ENCODE data around the gene PSD4. TPM values are rescaled to one million over a fixed set of nuclear protein-coding genes. Genes with fewer than 3 reads are reported as not detected.

Gene PSD4
- total and polyA plus RNA-seq, 2 of the 4 experiments (the other 2 are of a cell fraction): 0.36 to 0.70 TPM

DNA sequence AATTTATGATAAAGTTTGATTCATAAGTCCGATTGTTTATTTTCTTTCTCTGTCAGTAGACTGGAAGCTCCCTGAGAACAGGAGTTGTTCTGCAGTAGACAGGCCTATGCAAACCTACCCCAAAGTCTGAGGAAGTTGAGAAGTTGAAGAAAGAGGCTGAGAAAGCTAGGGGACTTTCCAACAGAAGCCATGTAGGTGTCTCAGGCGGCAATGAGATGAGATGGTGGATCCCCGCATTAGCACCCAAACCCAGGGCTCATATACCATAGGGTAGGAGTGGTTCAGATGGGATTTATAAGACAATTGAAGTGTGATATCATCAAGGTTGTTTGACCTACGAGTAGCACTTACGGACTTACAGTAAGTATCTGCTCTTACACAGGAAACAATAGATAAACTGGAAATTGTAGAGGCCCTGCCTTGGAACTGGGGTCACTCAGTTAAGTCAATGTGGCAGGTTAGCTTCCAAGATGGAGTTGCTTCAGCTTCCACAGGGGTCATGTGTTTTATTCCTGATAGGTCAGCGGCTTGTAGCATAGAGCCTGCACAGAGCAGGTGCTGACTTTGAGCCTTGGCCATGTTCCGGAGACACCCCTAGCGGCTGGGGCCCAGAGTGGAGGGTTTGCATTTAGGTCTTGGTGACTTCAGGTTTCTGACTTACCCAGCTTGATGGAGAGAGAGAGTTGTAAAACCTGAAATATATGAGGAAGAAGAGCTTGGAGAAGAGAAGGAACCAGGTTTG lies 2.3 kb upstream of the PSD4 start:
- Histone ChIP-seq H2AK5ac (ENCODE audit: low read depth, low read length) (no peak overlapping the region), H4K8ac (ENCODE audit: low read depth in 2 of 2, low read length in 2 of 2) (no peak overlapping the region), H3K14ac (replicated peaks; ENCODE audit: low read depth, low read length) (no peak overlapping the region), H3K4ac (ENCODE audit: low read depth, low read length) (no peak overlapping the region), H2BK5ac (ENCODE audit: low read depth, low read length, poor library complexity, severe bottlenecking) (no peak overlapping the region), H3K9me1 (ENCODE audit: insufficient read depth, low read length) (no peaks in the 10 kb centered on the region), H2AFZ (replicated peaks; ENCODE audit: low read length, poor library complexity) (no peak overlapping the region), H3K23ac (ENCODE audit: low read depth, low read length) (no peak overlapping the region), H3K56ac (ENCODE audit: extremely low read depth, insufficient read depth, low read length) (no peak overlapping the region), H4K5ac (ENCODE audit: low read depth, low read length) (no peak overlapping the region), H3K4me1 (ENCODE audit: control insufficient read depth, insufficient read depth, low read length) (no peaks in the 10 kb centered on the region), H3K9ac (ENCODE audit: low read depth, low read length) (no peak overlapping the region), H3K9me3 (ENCODE audit: control insufficient read depth, insufficient read depth, low read length) (no peaks in the 10 kb centered on the region), H3K27me3 (ENCODE audit: control insufficient read depth, insufficient read depth, low read length) (peaks cover 17% of the 10 kb centered on the region), H3K79me1 (ENCODE audit: low read depth in 1 of 2, low read length in 2 of 2) (no peaks in the 10 kb centered on the region), H3K36me3 (ENCODE audit: control insufficient read depth, insufficient read depth, low read length) (no peaks in the 10 kb centered on the region), H4K20me1 (ENCODE audit: insufficient read depth, low read length) (no peaks in the 10 kb centered on the region), H2BK20ac (ENCODE audit: low read depth, low read length) (no peak overlapping the region), H2AK9ac (replicated peaks; ENCODE audit: low read depth, low read length, poor library complexity) (no peak overlapping the region), H2BK15ac (ENCODE audit: low read depth, low read length) (no peak overlapping the region), H3K4me3 (ENCODE audit: insufficient read depth, low read depth, low read length) (no peak overlapping the region), H3K18ac (ENCODE audit: low read depth, low read length) (no peak overlapping the region), H2BK120ac (ENCODE audit: low read depth, low read length) (no peak overlapping the region), H3K27ac (ENCODE audit: insufficient read depth, low read length) (no peak overlapping the region), H3K4me2 (ENCODE audit: low read depth, low read length) (no peak overlapping the region), H4K91ac (ENCODE audit: insufficient read depth, low read depth, low read length) (no peak overlapping the region)
- BruUV-seq (replicated peaks): no TSS peak
- TF ChIP-seq RFX5 (IDR thresholded peaks at IDR 0.05; ENCODE audit: low read depth, low read length) (no peak), POLR2A (IDR thresholded peaks at IDR 0.05; ENCODE audit: low read depth, low read length) (no peak), FOS (IDR thresholded peaks at IDR 0.05; ENCODE audit: low read depth, low read length) (no peak), CHD1 (IDR thresholded peaks at IDR 0.05; ENCODE audit: low read depth, low read length) (no peak), NFE2L2 (IDR thresholded peaks at IDR 0.05; ENCODE audit: low read depth, low read length) (no peak), CEBPB (IDR thresholded peaks at IDR 0.05; ENCODE audit: low read depth, low read length) (no peak), SMC3 (IDR thresholded peaks at IDR 0.05; ENCODE audit: low read depth, low read length) (no peak), BHLHE40 (IDR thresholded peaks at IDR 0.05; ENCODE audit: low read depth, low read length) (no peak), USF2 (IDR thresholded peaks at IDR 0.05; ENCODE audit: low read depth, low read length) (no peak), MAZ (IDR thresholded peaks at IDR 0.05; ENCODE audit: borderline replicate concordance, low read depth, low read length) (no peak)
- TF ChIP-seq, protein P1, sequence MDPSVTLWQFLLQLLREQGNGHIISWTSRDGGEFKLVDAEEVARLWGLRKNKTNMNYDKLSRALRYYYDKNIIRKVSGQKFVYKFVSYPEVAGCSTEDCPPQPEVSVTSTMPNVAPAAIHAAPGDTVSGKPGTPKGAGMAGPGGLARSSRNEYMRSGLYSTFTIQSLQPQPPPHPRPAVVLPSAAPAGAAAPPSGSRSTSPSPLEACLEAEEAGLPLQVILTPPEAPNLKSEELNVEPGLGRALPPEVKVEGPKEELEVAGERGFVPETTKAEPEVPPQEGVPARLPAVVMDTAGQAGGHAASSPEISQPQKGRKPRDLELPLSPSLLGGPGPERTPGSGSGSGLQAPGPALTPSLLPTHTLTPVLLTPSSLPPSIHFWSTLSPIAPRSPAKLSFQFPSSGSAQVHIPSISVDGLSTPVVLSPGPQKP (IDR thresholded peaks at IDR 0.05; ENCODE audit: borderline replicate concordance, low read depth, low read length): no peak
- dilution Hi-C loops (cut with HindIII; ENCODE audit: low sequenced_read_pairs, unreplicated experiment) (no loop called here), intact Hi-C loops (cut with micrococcal nuclease) (no loop called here), in situ Hi-C loops (cut with MboI; ENCODE audit: low sequenced_read_pairs) (no loop called here)
- ATAC-seq (ENCODE audit: low read depth): no peak
- no peak for DNase-seq
- 82% methylated on average over 3 of the region's 8 CpGs; no CpG with 5 or more reads in 1 of the 2 experiments for WGBS, 2 experiments (ENCODE audit: extremely low coverage in 2 of 2, insufficient read length in 1 of 2)
- ChIA-PET POLR2A (ENCODE audit: unreplicated experiment) (no interaction called here), CTCF (interaction anchor here (0.6 kb wide), 1 partner anchor 33 kb away, joined by 8 read pairs; no protein-coding TSS in a partner anchor)
